ENCODE data around the gene SLC51B.

SLC51B gene

DNA sequence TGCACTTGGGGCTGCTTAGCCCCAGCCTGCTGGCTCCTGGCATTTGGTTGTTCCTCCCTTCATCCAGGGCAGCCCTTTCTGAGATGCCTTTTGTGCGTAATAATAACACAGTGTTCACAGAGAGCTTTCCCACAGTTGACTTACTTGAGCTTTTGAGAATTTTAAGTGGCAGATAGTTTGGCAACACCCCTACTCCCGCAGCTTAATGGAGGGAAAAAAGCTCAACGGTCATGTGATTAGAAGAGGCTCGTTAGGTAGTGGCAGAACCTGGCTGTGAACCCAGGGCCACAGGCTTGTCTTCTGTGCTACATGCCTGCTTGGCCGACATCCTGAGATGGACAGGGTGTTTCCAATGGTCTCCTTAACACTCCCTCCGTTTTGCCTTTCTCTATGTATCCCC lies 36.1 kb downstream of the SLC51B start:
- no peak for DNase-seq (ENCODE audit: low spot score)
- TF ChIP-seq, protein P1, sequence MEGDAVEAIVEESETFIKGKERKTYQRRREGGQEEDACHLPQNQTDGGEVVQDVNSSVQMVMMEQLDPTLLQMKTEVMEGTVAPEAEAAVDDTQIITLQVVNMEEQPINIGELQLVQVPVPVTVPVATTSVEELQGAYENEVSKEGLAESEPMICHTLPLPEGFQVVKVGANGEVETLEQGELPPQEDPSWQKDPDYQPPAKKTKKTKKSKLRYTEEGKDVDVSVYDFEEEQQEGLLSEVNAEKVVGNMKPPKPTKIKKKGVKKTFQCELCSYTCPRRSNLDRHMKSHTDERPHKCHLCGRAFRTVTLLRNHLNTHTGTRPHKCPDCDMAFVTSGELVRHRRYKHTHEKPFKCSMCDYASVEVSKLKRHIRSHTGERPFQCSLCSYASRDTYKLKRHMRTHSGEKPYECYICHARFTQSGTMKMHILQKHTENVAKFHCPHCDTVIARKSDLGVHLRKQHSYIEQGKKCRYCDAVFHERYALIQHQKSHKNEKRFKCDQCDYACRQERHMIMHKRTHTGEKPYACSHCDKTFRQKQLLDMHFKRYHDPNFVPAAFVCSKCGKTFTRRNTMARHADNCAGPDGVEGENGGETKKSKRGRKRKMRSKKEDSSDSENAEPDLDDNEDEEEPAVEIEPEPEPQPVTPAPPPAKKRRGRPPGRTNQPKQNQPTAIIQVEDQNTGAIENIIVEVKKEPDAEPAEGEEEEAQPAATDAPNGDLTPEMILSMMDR (IDR thresholded peaks at IDR 0.05; ENCODE audit: extremely low read depth, insufficient read depth, missing control alignments), result no peak
- in situ Hi-C loops (cut with MboI; ENCODE audit: low pct_unique_long_range_greater_than_20kb, low sequenced_read_pairs, unreplicated experiment), result no loop called here

DNA sequence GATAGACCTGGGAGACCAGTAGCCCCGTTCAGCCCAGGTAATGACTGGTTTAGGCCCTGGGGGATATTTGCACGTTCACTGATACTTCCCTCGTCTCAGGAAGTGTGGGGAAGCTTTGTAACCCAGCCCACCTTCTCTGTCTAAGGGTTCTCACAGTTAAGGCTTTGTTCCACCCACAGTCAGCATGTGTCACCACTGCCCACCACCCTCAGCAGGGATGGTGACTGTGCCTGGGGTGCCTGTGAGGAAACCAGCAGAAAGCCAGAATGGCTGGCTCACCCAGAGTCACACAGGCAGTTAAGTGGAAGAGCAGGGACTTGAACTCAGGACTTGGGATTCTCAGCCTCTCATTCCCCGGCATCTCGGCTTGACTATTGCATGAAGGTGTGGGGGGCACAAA lies 36.6 kb downstream of the SLC51B start:
- TF ChIP-seq, protein P1 (IDR thresholded peaks at IDR 0.05; ENCODE audit: extremely low read depth, insufficient read depth, missing control alignments), result no peak
- DNase-seq (ENCODE audit: low spot score), result no peak
- in situ Hi-C loops (cut with MboI; ENCODE audit: low pct_unique_long_range_greater_than_20kb, low sequenced_read_pairs, unreplicated experiment), result no loop called here

DNA sequence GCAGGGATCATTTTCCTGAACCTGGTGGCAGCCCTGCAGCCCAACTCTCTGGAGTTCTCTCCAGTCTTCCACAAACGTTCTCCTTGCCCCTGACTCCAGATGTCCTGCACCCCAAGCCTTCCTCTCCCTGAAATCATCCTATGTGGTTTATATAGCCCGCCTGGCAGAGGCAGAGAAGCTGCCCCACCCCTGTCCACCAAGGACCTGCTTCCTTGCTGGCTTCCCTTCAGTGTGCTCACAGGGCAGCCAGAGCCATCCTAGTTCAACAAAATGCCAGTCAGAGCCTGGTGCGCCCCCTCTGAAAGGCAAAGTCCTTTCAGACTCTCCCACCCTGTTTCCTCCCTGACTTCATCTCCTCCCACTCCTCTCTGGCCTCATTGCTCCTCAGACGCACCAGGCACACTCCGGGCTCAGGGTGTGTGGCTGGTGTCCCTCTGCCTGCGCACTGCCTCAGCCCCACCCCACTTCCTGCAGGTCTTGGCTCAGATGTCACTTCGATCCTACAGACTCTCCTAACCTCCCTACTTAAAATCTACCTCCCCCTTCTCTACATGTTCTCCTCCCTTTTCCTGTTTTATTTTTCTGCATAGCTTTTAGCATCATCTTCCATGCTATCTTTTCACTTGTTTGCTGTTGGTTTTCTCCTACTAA lies 37.2 kb downstream of the SLC51B start:
- DNase-seq (ENCODE audit: low spot score), result no peak
- in situ Hi-C loops (cut with MboI; ENCODE audit: low pct_unique_long_range_greater_than_20kb, low sequenced_read_pairs, unreplicated experiment), result no loop called here
- TF ChIP-seq, protein P1 (IDR thresholded peaks at IDR 0.05; ENCODE audit: extremely low read depth, insufficient read depth, missing control alignments), result no peak

DNA sequence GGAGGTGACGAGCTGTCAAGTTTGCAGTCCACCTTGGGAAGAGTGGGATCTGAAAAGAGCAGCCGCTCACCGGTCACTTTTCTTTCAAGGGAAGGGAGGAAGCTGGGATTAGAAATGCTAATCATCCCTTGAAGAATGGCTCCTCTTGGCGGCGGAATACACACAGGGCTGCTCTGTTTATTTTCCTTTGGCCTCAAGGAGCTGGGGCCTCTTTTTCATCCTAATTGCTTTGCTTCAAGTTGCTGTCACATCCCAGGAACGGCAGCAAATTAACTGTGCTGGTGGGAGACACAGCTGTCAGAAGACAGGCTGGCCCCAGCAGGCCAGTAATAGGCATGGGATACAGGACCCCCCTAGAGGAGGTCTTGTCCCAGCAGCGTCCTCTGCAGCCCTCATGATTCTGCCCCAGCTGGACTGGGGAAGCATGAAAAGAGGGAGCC lies 38.1 kb downstream of the SLC51B start:
- TF ChIP-seq, protein P1 (IDR thresholded peaks at IDR 0.05; ENCODE audit: extremely low read depth, insufficient read depth, missing control alignments), result no peak
- no peak for DNase-seq (ENCODE audit: low spot score)
- in situ Hi-C loops (cut with MboI; ENCODE audit: low pct_unique_long_range_greater_than_20kb, low sequenced_read_pairs, unreplicated experiment), result no loop called here

DNA sequence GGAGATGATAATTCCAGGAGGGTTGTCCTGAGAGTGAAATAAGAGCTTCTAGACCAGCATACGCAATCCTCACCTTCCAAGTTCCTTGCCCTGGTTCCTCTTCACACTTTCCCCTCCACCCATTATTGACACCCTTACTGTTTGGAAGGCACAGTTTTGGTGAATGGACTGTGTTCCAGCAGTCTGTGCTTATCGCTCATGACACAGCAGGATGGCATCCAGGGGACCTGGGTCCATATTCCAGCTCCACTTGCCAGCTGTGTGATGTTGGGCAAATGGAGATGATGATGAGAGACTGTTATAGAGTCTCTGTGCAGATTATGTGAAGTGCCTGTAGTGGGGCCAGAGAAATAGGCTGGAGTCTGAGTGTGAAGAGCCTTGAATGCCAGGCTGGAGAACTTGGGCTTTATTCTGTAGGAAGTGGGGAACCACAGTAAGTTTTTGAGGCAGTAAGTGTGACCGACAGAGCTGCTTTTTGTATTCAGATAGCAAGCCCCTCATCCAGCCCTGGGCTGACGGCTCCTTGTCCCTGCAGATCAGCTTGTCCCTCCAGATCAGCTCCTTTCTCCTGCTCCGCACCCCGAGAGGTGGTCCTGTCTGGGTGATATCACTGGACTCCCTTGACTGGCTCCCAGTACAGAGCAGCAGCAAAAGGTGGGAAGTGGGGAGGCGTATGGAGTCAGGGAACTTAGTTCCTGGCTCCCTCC lies 39.5 kb downstream of the SLC51B start:
- in situ Hi-C loops (cut with MboI; ENCODE audit: low pct_unique_long_range_greater_than_20kb, low sequenced_read_pairs, unreplicated experiment), result no loop called here
- TF ChIP-seq, protein P1 (IDR thresholded peaks at IDR 0.05; ENCODE audit: extremely low read depth, insufficient read depth, missing control alignments), result no peak
- no peak for DNase-seq (ENCODE audit: low spot score)

DNA sequence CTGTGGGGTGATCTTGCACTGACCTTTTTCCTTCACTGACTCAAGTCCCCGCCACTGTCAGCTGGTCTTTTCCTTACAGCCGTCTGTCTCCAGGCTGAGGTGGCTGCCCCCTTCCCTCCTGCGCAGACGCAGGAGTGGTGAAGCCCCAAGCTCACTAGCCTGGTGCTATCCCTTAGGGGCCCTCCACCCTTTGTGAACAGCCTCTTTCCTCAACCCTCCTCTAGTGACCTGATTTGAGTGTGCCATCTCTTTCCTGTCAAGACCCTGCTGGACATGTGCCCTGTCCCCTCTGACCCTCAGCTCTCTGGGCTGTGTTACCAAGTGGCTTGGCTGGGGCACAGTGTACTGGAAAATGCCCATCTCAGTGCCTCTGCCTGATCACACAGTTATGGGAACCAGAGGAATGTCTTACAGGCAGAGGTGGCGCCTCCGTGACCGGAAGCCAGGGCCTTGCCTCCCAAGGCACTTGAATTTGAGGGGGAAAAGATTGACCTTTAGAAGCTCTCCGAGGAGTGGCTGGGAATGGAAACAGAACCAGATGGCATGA lies 40.1 kb downstream of the SLC51B start:
- in situ Hi-C loops (cut with MboI; ENCODE audit: low pct_unique_long_range_greater_than_20kb, low sequenced_read_pairs, unreplicated experiment), result no loop called here
- TF ChIP-seq, protein P1 (IDR thresholded peaks at IDR 0.05; ENCODE audit: extremely low read depth, insufficient read depth, missing control alignments), result no peak
- DNase-seq (ENCODE audit: low spot score), result no peak

Data from GM13977 (cell line).